ENCODE results near the gene PTGER2. TPM values are rescaled to one million over a fixed set of nuclear protein-coding genes. Genes with fewer than 3 reads are reported as not detected.

The PTGER2 gene
- polyA plus RNA-seq, 3 donors = 6.5 to 7.8 (median 6.6) TPM

- no peak for DNase-seq
Observed at GRCh38 chr14:52366796-52367315, 52.7 kb downstream of the PTGER2 start.

GRCh38 chr14:52369305-52369801, 55.2 kb downstream of the PTGER2 start:
- DNase-seq = no peak

- no peak for DNase-seq
Observed at GRCh38 chr14:52370406-52370935, 56.4 kb downstream of the PTGER2 start.

GRCh38 chr14:52377940-52378339, 63.8 kb downstream of the PTGER2 start:
- no peak for DNase-seq

Other genes with a start within 250 kb of the PTGER2 start
- 100 to 1,000 TPM in 1 of 3 donors, 10 to 100 TPM in 2; 91.7 to 102 (median 97.7) TPM for gene NID2, start 245.3 kb upstream of the PTGER2 start, polyA plus RNA-seq (ENCODE audit: insufficient read length in 3 of 3)
- 1 to 10 TPM in 1 of 3 donors, under 1 TPM in 2; 0.84 to 1.1 (median 0.87) TPM for gene PTGDR, start 46.6 kb upstream of the PTGER2 start, polyA plus RNA-seq (ENCODE audit: insufficient read length in 3 of 3)
- gene TXNDC16, start 238.2 kb downstream of the PTGER2 start, polyA plus RNA-seq (ENCODE audit: insufficient read length in 3 of 3) = 10 to 100 TPM; 16.1 to 19.2 (median 18.5) TPM
- gene GPR137C, start 238.5 kb downstream of the PTGER2 start, polyA plus RNA-seq (ENCODE audit: insufficient read length in 3 of 3) = 1 to 10 TPM; 6.2 to 9.9 (median 9.4) TPM

Data from renal pelvis (tissue), 4 donors.